GM12878 (cell line): Measurements from ENCODE around the gene XPO5. TPM values are rescaled to one million over a fixed set of nuclear protein-coding genes. Genes with fewer than 3 reads are reported as not detected.

Source experiments
- ATAC-seq: fragments of 200-7000 bp; cut with Tn5 transposase; 3 replicates; pipeline ENCODE4 v1.9.1; 2020; ENCODE audit warnings: mild to moderate bottlenecking, moderate library complexity
- BruUV-seq: library from RNA; stranded (reverse); fragments of 400-500 nt; replicated peaks from 2 replicates; lab custom pipeline; 2021; lab: Mats Ljungman, UMichigan
- CTCF ChIA-PET: fragments of 300-600 bp; sonication (Branson Sonifier 250); formaldehyde crosslinking; extraction: SDS; loops from one replicate; lab custom pipeline; 2021; ENCODE audit warnings: inconsistent platforms; lab: Yijun Ruan, JAX
- POLR2A ChIA-PET: fragments of 350-600 bp; formaldehyde crosslinking; extraction: SDS; loops from one replicate; lab custom pipeline; 2021; ENCODE audit warnings: inconsistent platforms; lab: Charles Lee
- RAD21 ChIA-PET: fragments of 300-600 bp; sonication (Branson Sonifier 250); formaldehyde crosslinking; loops from one replicate; lab custom pipeline; 2023; ENCODE audit warnings: antibody characterized with exemption; ENCODE audit not compliant: unreplicated experiment; lab: Charles Lee
- SMC1A ChIA-PET: fragments of 300-600 bp; sonication (Branson Sonifier 250); formaldehyde crosslinking; loops from one replicate; lab custom pipeline; 2023; ENCODE audit not compliant: unreplicated experiment, uncharacterized antibody; lab: Charles Lee
- DNase-seq: peaks from one replicate; pipeline ENCODE4 v3.0.0-alpha.2; 2011; ENCODE audit warnings: low read depth, low spot score
- FAIRE-seq: peaks from 3 replicates; lab custom pipeline; 2011; peaks lifted over from hg19 to GRCh38; lab: Jason Lieb, UNC
- H2AFZ ChIP-seq: 2 replicates; pipeline ENCODE4 v1.6.0; 2011; ENCODE audit warnings: low read depth, low read length, control low read depth; ENCODE audit not compliant: control insufficient read depth
- H3K27ac ChIP-seq: 2 replicates; pipeline ENCODE4 v1.5.1; 2011; ENCODE audit warnings: control low read depth; ENCODE audit not compliant: control insufficient read depth, insufficient read depth
- H3K27me3 ChIP-seq, 2 experiments: replicated peaks in 1 of 2; 2 replicates each; pipeline versions ENCODE4 v1.6.0 to v1.6.1; 2011; ENCODE audit warnings: low read length in 1 of 2; ENCODE audit not compliant: control insufficient read depth in 2 of 2, insufficient read depth in 2 of 2
- H3K36me3 ChIP-seq, 2 experiments: 2 replicates each; pipeline ENCODE4 v1.5.1; 2011; ENCODE audit warnings: low read length in 1 of 2; ENCODE audit not compliant: control insufficient read depth in 2 of 2, insufficient read depth in 2 of 2
- H3K4me1 ChIP-seq: 2 replicates; pipeline ENCODE4 v1.6.1; 2011; ENCODE audit warnings: mild to moderate bottlenecking, low read length, moderate library complexity, mixed read lengths; ENCODE audit not compliant: control insufficient read depth, insufficient read depth
- H3K4me2 ChIP-seq: 2 replicates; pipeline ENCODE4 v1.6.0; 2011; ENCODE audit warnings: control low read depth; ENCODE audit not compliant: control insufficient read depth, insufficient read depth
- H3K4me3 ChIP-seq: fragments of 200-600 bp; sonication (generic); 2 replicates; pipeline ENCODE4 v1.5.1; 2016
- H3K79me2 ChIP-seq: 2 replicates; pipeline ENCODE4 v1.6.0; 2011; ENCODE audit warnings: low read length; ENCODE audit not compliant: control insufficient read depth, insufficient read depth
- H3K9ac ChIP-seq: 2 replicates; pipeline ENCODE4 v1.8.0; 2011; ENCODE audit warnings: low read length, control low read depth, mixed read lengths; ENCODE audit not compliant: control insufficient read depth, insufficient read depth
- H3K9me3 ChIP-seq: replicated peaks from 3 replicates; pipeline ENCODE4 v1.5.1; 2011; ENCODE audit warnings: mild to moderate bottlenecking, low read length; ENCODE audit not compliant: control insufficient read depth, insufficient read depth
- H4K20me1 ChIP-seq: 2 replicates; pipeline ENCODE4 v1.6.0; 2011; ENCODE audit not compliant: control insufficient read depth, insufficient read depth
- ASH2L ChIP-seq: fragments of 300-600, 200-600 bp; sonication (generic); IDR thresholded peaks from 2 replicates; pipeline ENCODE4 v1.6.1; 2017; ENCODE audit warnings: low read depth, mild to moderate bottlenecking, borderline replicate concordance
- BCL11A ChIP-seq: IDR thresholded peaks from 2 replicates; pipeline ENCODE4 v1.6.1; 2011; ENCODE audit warnings: low read depth, low read length
- EZH2 ChIP-seq: IDR thresholded peaks from 2 replicates; pipeline ENCODE4 v1.6.1; 2012; ENCODE audit warnings: low read depth, mild to moderate bottlenecking, control low read depth, inconsistent platforms, low read length, borderline replicate concordance; ENCODE audit not compliant: control insufficient read depth
- HDGF ChIP-seq: fragments of 450-650 bp; IDR thresholded peaks from 2 replicates; pipeline ENCODE4 v1.6.1; 2016; ENCODE audit warnings: antibody characterized with exemption
- NBN ChIP-seq: fragments of 450-650 bp; IDR thresholded peaks from 2 replicates; pipeline ENCODE4 v1.6.1; 2016
- NRF1 ChIP-seq: conservative IDR thresholded peaks from 2 replicates; pipeline ENCODE4 v1.6.1; 2011; ENCODE audit warnings: mild to moderate bottlenecking, low read depth, low read length, improper control_type of control experiment
- REST ChIP-seq: IDR thresholded peaks from 2 replicates; pipeline ENCODE4 v1.6.1; 2012; ENCODE audit warnings: mild to moderate bottlenecking, low read depth, low read length
- SUZ12 ChIP-seq: fragments of 200-600 bp; sonication (generic); IDR thresholded peaks from one replicate; pipeline ENCODE4 v1.6.1; 2018; ENCODE audit warnings: antibody characterized with exemption, mild to moderate bottlenecking; ENCODE audit not compliant: unreplicated experiment
- TARDBP ChIP-seq: IDR thresholded peaks from 2 replicates; pipeline ENCODE4 v1.6.1; 2016; ENCODE audit warnings: borderline replicate concordance
- ZBED1 ChIP-seq: IDR thresholded peaks from 2 replicates; pipeline ENCODE4 v1.6.1; 2016; ENCODE audit warnings: borderline replicate concordance
- WGBS: methylation state at CpG from one replicate; pipeline ENCODE4 v1.1.6; 2016; ENCODE audit warnings: low lambda C conversion rate; ENCODE audit not compliant: insufficient replicate concordance, insufficient coverage; ENCODE audit errors: missing lambda C conversion rate; 5-methylcytosine and 5-hydroxymethylcytosine counted together
- in situ Hi-C: fragments of 300-500 bp; cut with MboI; formaldehyde crosslinking; loops from 9 replicates; pipeline ENCODE4 v1.14.3; 2018; ENCODE audit warnings: mixed read lengths
- intact Hi-C: fragments of 100-400 bp; cut with micrococcal nuclease; formaldehyde crosslinking; loops from one replicate; pipeline ENCODE4 v1.14.2; 2022; ENCODE audit not compliant: unreplicated experiment
- polyA plus RNA-seq, 11 experiments: library from polyadenylated mRNA; depleted of rRNA in 4 of 11; unstranded in 6 of 11; stranded (reverse) in 5 of 11; fragments of >200 nt; fragmentation: Nextera tagmentation in 4 of 11; fragmentation: Illumina TruSeq in 1 of 11; extraction: Ambion mirVana in 4 of 11; extraction: Trizol in 1 of 11; gene quantifications; 1 replicate in 1 of 11; 2 replicates in 10 of 11; pipeline versions ENCODE4 v1.2.1 to v1.2.3, GENCODE V29; 2011 to 2016; ENCODE audit warnings: inconsistent platforms in 2 of 11, missing spikeins in 2 of 11, low read depth in 1 of 11
- total RNA-seq, 4 experiments: library from RNA; depleted of rRNA in 3 of 4; stranded (reverse); fragments of >200 nt in 3 of 4; fragmentation: Illumina TruSeq in 1 of 4; extraction: Trizol in 1 of 4; gene quantifications; 2 replicates each; pipeline versions ENCODE4 v1.2.1 to v1.2.3, GENCODE V29; 2013 to 2021
- TF ChIP-seq, protein P1 (sequence below): IDR thresholded peaks from 2 replicates; pipeline ENCODE4 v1.6.1; 2012; ENCODE audit warnings: low read length, inconsistent platforms

Gene XPO5
- total and polyA plus RNA-seq, 10 of the 15 experiments (the other 5 are each of a cell fraction or from before 2014, with no cell fraction given) = 11.3 to 76.0 (median 41.6) TPM

- BruUV-seq = no TSS peak
- Histone ChIP-seq H3K27me3 (no peaks in the 10 kb centered on the region), H3K27ac (no peak overlapping the region), H3K36me3 (no peaks in the 10 kb centered on the region), H3K79me2 (peaks cover 8% of the 10 kb centered on the region), H4K20me1 (no peaks in the 10 kb centered on the region), H3K4me2 (peak overlapping the region; percentile 66), H3K9ac (0 out of 2 replicates have a peak overlapping the region, but pooled peaks have one; percentile 82), H3K4me3 (peak overlapping the region; percentile 91; the same call in 1 of the 2 replicates), H2AFZ (peak overlapping the region; percentile 96), H3K9me3 (no peaks in the 10 kb centered on the region), H3K4me1 (peaks cover 4% of the 10 kb centered on the region)
- SMC1A ChIA-PET = interaction anchor here (0.6 to 1.5 kb wide), 4 partner anchors 13 to 85 kb away, joined by 3 to 4 read pairs (median 3); no protein-coding TSS in a partner anchor
- intact Hi-C loops (no loop called here), in situ Hi-C loops (no loop called here)
- FAIRE-seq (no peak), DNase-seq (no peak), ATAC-seq (peak; percentile 42)
- POLR2A ChIA-PET = interaction anchor here (0.6 to 1.7 kb wide), 10 partner anchors 14 to 487 kb away, joined by 3 to 6 read pairs (median 3); no protein-coding TSS in a partner anchor
- RAD21 ChIA-PET = interaction anchor here (1.1 to 1.2 kb wide), 2 partner anchors 24 to 40 kb away, joined by 3 read pairs; partner anchors contain the start of genes POLR1C and YIPF3
- 45% methylated on average over 2 of the region's 2 CpGs for WGBS
- TF ChIP-seq REST = no peak
- CTCF ChIA-PET = interaction anchor here (0.6 to 1.4 kb wide), 4 partner anchors 30 to 750 kb away, joined by 3 to 10 read pairs (median 4); no protein-coding TSS in a partner anchor
These were observed 99.1 kb downstream of the XPO5 start for GRCh38 chr6:43476746-43477145.

DNA sequence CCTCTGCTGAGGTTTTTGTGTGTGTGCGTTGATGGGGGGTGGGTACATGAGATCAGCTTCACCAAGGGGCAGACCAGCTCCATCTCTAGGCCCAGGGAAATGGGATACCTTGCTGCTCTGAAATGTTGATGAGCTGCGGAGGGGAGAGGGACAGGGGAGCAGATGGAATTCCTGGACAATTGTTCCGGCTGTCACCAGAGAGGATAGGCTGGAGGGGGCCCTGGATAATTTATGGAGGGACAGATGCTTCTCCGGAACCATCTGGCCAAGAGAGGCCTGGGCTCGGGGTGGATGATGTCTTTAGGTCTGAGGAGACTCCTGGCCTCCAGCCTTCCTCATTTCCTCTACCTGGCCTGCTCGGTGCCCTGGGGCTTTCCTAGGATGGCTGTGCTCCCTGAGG lies 100.3 kb downstream of the XPO5 start:
- Histone ChIP-seq H4K20me1 (no peaks in the 10 kb centered on the region), H3K4me2 (no peak overlapping the region), H3K4me1 (peaks cover 4% of the 10 kb centered on the region), H2AFZ (no peak overlapping the region), H3K27me3 (0 out of 4 replicates have a peak, but pooled peaks cover 0 to 2% of the 10 kb centered on the region in 2 experiments), H3K79me2 (peaks cover 8% of the 10 kb centered on the region), H3K4me3 (no peak overlapping the region), H3K9me3 (no peaks in the 10 kb centered on the region), H3K9ac (no peak overlapping the region), H3K27ac (no peak overlapping the region), H3K36me3 (no peaks in the 10 kb centered on the region)
- ATAC-seq = no peak
- ChIA-PET CTCF (interaction anchor here (0.8 kb wide), 1 partner anchor 30 kb away, joined by 4 read pairs; no protein-coding TSS in a partner anchor), RAD21 (no interaction called here), SMC1A (interaction anchor here (1.2 kb wide), 1 partner anchor 85 kb away, joined by 3 read pairs; no protein-coding TSS in a partner anchor), POLR2A (no interaction called here)
- WGBS = 65% methylated on average over 6 of the region's 6 CpGs
- DNase-seq = no peak
- intact Hi-C loops = no loop called here
- no TSS peak for BruUV-seq
- in situ Hi-C loops = no loop called here
- FAIRE-seq = no peak
- no peak for TF ChIP-seq NBN
- TF ChIP-seq SUZ12 = no peak
- no peak for TF ChIP-seq ASH2L
- TF ChIP-seq TARDBP = no peak
- TF ChIP-seq ZBED1 = no peak
- no peak for TF ChIP-seq BCL11A
- no peak for TF ChIP-seq HDGF
- TF ChIP-seq, protein P1, sequence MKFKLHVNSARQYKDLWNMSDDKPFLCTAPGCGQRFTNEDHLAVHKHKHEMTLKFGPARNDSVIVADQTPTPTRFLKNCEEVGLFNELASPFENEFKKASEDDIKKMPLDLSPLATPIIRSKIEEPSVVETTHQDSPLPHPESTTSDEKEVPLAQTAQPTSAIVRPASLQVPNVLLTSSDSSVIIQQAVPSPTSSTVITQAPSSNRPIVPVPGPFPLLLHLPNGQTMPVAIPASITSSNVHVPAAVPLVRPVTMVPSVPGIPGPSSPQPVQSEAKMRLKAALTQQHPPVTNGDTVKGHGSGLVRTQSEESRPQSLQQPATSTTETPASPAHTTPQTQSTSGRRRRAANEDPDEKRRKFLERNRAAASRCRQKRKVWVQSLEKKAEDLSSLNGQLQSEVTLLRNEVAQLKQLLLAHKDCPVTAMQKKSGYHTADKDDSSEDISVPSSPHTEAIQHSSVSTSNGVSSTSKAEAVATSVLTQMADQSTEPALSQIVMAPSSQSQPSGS = no peak
- no peak for TF ChIP-seq NRF1
- TF ChIP-seq EZH2 = no peak
